ENCODE data around the gene PPIH. TPM values are rescaled to one million over a fixed set of nuclear protein-coding genes. Genes with fewer than 3 reads are reported as not detected.

PPIH gene
- total RNA-seq, 1 donor from 2014 or later, result 2.2 TPM

DNA sequence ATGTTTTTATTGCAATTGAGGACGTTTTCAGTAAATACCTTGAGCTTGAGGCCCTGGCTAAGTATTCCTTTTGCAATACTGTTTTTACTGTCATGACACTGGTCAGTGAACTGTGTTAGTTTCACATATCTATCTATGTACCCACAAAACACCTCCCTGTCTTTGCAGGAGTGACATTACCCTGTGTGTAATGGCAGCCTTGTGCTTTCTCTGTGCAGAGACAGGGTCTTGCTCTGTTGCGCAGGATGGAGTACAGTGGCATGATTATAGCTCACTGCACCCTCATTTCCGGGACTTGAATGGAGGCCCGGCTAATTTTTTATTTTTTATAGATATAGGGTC is 32.9 kb downstream of the PPIH start:
- Histone ChIP-seq H3K9me3 (no peaks in the 10 kb centered on the region), H3K27ac (no peak overlapping the region), H3K4me1 (peaks cover 0 to 25% of the 10 kb centered on the region in 2 donors), H3K4me3 (no peak overlapping the region), H3K27me3 (no peaks in the 10 kb centered on the region), H3K36me3 (peaks cover 4 to 7% of the 10 kb centered on the region in 2 donors)
- intact Hi-C loops (cut with DNase I), result no loop called here
- no peak for DNase-seq (ENCODE audit: low spot score in 2 of 2)
- TF ChIP-seq, protein P1, sequence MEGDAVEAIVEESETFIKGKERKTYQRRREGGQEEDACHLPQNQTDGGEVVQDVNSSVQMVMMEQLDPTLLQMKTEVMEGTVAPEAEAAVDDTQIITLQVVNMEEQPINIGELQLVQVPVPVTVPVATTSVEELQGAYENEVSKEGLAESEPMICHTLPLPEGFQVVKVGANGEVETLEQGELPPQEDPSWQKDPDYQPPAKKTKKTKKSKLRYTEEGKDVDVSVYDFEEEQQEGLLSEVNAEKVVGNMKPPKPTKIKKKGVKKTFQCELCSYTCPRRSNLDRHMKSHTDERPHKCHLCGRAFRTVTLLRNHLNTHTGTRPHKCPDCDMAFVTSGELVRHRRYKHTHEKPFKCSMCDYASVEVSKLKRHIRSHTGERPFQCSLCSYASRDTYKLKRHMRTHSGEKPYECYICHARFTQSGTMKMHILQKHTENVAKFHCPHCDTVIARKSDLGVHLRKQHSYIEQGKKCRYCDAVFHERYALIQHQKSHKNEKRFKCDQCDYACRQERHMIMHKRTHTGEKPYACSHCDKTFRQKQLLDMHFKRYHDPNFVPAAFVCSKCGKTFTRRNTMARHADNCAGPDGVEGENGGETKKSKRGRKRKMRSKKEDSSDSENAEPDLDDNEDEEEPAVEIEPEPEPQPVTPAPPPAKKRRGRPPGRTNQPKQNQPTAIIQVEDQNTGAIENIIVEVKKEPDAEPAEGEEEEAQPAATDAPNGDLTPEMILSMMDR (IDR thresholded peaks at IDR 0.05), result no peak

DNA sequence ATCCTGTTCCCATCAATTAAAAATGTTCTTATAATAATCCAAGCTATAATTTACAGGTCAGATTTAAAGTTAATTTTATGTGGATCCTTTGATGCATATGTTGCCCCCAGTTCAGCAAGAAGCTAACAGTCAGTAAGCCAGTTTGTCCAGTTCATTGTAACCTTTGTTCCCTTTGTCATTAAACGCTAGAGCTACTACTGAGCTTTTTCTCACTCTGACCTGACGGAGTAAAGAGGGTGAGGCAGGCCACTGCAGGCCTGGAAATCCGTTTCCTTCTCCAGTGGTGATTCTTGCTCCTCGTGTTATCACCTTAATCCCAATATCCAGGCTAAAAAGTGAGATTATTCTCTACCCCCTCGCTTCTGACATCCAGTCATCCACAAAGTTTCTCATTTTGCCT is 34.2 kb downstream of the PPIH start:
- Histone ChIP-seq H3K4me3 (no peak overlapping the region), H3K4me1 (peaks cover 0 to 13% of the 10 kb centered on the region in 2 donors), H3K27me3 (no peaks in the 10 kb centered on the region), H3K36me3 (peaks cover 16 to 20% of the 10 kb centered on the region in 2 donors), H3K9me3 (no peaks in the 10 kb centered on the region), H3K27ac (no peak overlapping the region)
- TF ChIP-seq, protein P1 (IDR thresholded peaks at IDR 0.05), result no peak
- no peak for DNase-seq (ENCODE audit: low spot score in 2 of 2)
- intact Hi-C loops (cut with DNase I), result no loop called here

DNA sequence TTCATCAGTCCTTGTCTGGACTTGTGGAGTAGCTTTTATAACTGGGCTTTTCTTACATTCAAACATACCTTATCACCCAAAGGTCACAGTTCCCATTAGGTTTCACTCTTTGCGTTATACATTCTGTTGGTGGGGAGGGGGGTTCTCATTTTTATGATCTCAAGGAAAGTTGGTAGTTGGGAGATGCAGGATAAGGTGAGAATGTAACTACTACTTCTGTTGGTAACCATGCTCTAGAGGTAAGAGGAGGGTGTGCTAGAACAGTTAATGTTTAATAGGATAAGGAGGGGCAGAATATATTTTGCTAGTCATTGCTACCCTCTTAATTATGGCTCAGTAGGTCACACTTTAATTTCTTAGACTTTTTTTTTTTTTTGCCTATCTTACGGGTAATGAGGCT is 34.7 kb downstream of the PPIH start:
- TF ChIP-seq, protein P1 (IDR thresholded peaks at IDR 0.05), result no peak
- H3K27me3 ChIP-seq, result no peaks in the 10 kb centered on the region
- DNase-seq (ENCODE audit: low spot score in 2 of 2), result no peak
- H3K27ac ChIP-seq, result no peak overlapping the region
- no peaks in the 10 kb centered on the region for H3K9me3 ChIP-seq
- H3K36me3 ChIP-seq, result peaks cover 21 to 24% of the 10 kb centered on the region in 2 donors
- H3K4me3 ChIP-seq, result no peak overlapping the region
- intact Hi-C loops (cut with DNase I), result no loop called here
- peaks cover 0 to 10% of the 10 kb centered on the region in 2 donors for H3K4me1 ChIP-seq

DNA sequence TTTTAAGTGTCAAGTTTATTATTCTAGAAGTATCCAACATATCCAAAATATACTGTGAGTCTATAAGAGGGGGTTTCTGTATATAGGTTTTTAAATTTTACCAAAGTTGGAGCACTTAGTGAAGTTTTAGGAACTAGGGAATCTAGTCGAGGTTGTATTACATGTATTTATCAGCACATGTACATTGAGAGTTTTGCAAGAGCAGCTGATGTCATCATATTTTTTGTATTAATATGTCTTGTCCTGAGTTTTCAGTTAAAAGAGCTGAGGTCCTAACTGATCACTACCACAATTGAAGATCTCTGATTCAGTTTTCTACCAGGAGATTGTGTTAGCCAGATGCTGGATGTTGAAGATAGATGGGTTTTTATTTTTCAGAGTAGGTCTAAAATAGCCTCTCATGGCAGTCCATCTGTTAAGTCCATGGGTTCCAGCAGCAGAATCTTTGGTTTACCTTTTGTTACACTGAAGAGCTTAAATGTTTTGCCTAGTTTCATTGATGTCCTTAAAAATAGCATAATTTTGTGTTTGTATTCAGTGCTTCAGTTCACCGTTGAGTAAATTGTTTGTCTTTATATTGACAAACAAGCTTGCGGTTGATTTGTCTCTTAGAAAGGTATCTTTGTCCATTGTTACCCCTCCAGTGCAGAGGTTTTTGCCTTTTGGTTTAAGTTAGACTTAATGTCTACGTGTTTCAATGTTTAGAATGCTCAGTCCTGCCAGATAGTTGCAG is 40.0 kb downstream of the PPIH start:
- H3K9me3 ChIP-seq, result no peaks in the 10 kb centered on the region
- no peak overlapping the region for H3K27ac ChIP-seq
- no peak for DNase-seq (ENCODE audit: low spot score in 2 of 2)
- TF ChIP-seq, protein P1 (IDR thresholded peaks at IDR 0.05), result no peak
- H3K27me3 ChIP-seq, result no peaks in the 10 kb centered on the region
- peaks cover 0 to under 1% of the 10 kb centered on the region in 2 donors for H3K4me1 ChIP-seq
- no peak overlapping the region for H3K4me3 ChIP-seq
- intact Hi-C loops (cut with DNase I), result no loop called here
- H3K36me3 ChIP-seq, result peaks cover 62 to 74% of the 10 kb centered on the region in 2 donors

DNA sequence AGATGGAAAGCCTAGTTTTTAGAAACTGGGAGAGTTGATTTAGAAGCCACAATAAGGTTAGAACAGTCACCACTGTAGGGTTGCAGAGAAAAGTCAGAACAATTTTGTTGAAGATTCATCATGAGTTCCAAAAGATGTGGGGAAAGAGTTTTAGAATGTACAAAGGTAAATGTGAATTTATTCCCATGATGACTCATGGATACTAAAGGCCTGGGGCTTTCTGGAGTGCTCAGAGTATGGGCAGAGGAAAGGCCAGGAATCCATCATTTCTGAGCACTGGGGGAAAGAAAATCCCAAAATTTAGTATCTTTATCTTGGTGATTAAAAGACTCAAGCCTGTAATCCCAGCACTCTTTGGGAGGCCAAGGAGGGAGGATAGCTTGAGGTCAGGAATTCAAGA is 41.8 kb downstream of the PPIH start:
- peaks cover 73 to 86% of the 10 kb centered on the region in 2 donors for H3K36me3 ChIP-seq
- H3K27me3 ChIP-seq, result no peaks in the 10 kb centered on the region
- H3K9me3 ChIP-seq, result no peaks in the 10 kb centered on the region
- TF ChIP-seq, protein P1 (IDR thresholded peaks at IDR 0.05), result no peak
- intact Hi-C loops (cut with DNase I), result no loop called here
- H3K4me3 ChIP-seq, result no peak overlapping the region
- no peaks in the 10 kb centered on the region for H3K4me1 ChIP-seq
- H3K27ac ChIP-seq, result no peak overlapping the region
- DNase-seq (ENCODE audit: low spot score in 2 of 2), result no peak

All from ascending aorta (tissue), 2 donors.